NK-92 treated with Interleukin-12 subunit alpha and Interleukin-12 subunit beta, amount 100 ng/mL, for 24 hours (cell line): Measurements from ENCODE around the gene ODAPH.

ENCODE experiments used
- DNase-seq: peaks from one replicate; lab custom pipeline; 2025; lab: John Stamatoyannopoulos, UW

Gene ODAPH

DNA sequence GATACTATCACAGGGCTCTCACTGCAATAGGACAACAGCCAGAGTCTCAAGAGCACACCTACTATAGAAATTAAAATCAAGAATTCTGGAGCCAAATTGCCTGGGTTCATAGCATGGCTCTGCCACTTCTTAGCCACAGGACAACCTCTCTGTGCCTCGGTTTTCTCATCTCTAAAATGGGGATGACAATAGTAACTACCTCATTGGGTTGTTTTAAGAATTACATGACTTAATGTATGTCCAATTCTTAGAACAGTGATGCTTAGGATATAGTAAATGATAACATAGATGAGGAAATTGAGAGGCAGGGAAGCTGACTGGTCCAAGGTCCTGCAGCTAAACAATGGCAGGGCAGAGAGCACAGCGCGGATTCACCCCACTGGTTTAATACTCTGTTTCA is 11.0 kb upstream of the ODAPH start:
- no peak for DNase-seq

DNA sequence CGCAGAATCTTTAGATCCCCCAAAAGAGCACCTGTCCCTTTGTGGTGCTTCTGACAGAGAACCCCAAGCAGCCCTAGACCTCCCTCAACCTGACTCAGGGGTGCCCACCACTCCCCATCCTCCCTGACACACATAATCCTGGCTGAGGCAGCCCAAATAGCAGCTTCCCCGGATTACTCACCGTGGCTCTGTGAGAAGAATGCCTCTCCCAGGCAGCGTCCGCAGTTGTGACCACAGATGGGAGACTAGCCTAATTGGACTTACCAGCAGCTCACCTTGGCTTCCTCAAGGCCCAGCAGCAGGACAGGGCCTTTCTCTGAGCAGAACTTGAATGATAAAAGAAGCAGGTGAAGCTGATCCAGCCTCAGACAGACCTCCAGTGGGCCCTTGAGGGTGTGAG is 10.3 kb upstream of the ODAPH start:
- no peak for DNase-seq

DNA sequence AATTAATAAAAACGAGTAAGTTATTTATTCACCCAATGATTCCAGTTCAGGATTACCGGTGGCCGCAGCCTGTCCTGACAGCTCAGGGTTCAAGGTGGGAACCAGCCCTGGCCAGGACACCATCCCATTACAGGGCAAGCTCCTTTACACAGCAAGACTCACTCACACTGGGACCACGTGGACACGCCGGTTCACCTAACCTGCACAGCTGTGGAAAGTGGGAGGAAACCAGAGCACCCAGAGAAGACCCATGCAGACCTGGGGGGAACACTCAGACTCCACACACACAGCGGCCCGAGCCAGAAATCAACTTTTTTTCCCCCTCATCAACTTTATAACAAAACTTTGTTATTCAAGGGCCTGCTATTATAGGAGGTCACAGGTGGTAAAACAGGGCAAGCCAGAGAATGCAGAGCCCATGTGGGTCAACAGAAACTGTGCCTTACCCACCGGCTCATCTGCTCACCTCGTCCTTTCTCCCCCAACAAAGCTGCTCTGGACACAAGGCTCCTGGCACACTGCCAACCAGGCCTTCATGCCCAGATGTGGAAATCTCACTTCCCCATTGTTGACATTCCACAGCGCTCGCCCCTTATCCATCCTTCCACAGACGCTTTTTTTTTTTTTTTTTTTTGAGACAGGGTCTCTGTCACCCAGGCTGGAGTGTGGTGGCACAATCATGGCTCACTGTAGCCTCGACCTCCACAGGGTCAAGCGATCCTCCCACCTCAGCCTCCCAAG is 8.0 kb upstream of the ODAPH start:
- DNase-seq = no peak

DNA sequence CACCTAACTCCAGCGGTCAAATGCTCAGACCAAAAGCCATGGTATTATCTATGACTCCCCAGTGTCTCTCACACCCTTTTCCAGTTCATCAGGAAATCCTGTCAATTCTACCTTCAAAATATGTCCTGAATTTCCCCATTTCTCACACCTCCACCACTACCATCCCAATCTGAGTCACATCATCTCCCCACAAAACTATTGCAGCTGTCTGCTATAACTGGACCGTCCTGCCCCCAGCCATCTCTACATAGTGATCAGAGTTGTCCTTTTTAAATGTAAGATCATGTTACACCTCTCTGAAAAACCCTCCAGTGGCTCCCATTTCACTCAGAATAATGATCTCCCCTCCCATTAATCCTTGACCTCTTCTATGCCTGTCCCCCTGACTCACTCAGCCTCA is 6.8 kb upstream of the ODAPH start:
- DNase-seq = no peak

DNA sequence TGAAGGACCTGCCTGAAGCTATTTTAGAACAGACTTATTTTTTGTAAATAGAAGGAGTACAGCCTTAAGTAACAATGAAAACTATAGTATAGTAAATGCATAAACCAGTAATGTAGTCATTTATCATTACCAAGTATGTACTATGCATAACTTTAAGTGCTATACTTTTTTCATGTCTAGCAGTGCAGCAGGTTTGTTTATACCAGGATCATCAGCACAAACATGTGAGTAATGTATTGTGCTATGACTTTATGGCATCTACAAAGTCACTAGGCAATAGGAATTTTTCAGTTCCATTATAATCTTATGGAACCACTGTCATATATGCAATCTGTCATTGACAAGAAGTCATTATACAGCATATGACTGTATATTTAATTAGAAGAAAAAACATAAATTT is 3.4 kb upstream of the ODAPH start:
- DNase-seq = no peak

DNA sequence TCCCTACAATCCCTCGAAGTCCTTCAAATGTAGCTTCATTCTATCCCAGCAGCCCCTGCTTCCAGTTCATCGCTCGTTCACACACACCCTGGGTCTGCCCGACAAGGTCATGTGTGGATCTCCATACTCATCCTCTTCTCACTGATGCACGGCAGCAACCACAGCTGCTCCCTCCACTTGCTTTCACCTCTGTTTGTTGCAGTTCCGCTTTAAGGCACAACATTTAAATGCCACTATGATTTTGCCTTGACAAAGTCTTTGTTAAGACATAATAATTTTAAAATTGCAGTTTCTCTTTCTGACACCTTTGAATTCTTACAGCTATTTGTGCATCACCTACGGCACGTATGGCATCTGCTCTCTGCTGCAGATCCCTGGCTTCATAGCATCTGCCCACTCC is 1.8 kb downstream of the ODAPH start:
- DNase-seq = no peak

DNA sequence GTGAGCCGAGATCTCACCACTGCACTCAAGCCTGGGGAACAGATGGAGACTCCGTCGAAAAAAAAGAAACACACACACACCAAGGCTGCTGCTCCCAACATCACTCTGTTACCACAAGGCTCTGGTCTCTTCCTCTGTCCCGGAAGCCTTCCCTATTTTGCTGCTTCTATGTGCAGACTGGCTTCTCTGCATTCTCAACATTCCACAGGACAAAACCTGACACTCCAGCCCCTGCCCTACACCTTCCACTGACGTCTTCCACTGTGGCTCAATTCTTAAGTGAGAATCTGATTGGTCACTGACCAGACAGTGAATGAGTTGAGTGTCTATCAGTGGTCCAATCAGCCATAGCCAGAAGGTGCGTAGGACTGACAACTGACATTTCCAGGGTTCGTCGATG is 5.9 kb downstream of the ODAPH start:
- no peak for DNase-seq

DNA sequence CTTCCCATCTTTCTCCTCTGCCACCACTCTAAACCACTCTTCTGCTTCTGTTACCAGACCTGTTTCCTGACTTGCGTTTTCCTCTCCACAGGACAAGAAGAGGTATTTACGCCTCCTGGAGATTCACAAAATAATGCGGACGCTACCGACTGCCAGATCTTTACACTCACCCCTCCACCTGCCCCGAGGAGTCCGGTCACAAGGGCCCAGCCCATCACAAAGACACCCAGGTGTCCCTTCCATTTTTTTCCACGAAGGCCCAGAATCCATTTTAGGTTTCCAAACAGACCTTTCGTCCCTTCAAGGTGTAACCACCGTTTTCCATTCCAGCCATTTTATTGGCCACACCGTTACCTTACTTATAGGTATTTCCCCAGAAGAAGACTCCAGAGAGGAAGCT is 8.2 kb downstream of the ODAPH start:
- DNase-seq = no peak

DNA sequence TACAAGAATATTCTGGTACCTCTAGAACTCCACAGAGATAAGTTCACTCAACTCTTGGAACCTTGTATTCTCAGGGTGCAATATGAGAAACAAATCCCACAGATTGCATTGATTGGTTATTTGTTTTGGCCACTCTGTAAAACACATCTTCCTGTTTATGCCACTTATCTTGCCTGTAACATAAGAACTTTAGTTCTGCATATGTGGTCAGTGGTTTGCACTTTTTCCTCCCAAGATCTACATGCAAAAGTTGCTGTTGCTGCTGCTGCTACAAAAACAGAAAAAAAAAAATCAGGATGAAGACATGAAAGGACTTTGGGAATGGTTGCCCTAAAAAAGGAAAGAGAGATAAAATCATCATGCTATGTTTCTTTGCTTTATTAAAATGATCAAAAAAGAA is 9.6 kb downstream of the ODAPH start:
- DNase-seq = no peak

DNA sequence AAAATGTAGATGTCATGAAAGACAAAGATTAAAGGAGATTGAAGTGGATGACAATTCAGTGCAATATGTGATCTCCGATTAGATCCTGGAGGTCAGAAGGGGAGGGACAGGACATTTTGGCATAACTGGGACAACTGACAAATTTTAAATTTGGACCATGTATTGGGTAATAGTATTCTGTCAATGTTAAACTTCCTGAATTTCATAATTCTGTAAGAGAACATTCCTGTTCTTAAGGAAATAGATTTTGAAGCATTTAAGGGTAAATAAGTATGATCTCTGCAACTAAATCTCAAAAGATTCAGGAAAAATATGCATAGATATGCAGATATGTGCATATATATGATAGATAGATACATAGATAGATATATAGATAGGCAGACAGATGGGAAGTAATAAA is 11.0 kb downstream of the ODAPH start:
- no peak for DNase-seq

DNA sequence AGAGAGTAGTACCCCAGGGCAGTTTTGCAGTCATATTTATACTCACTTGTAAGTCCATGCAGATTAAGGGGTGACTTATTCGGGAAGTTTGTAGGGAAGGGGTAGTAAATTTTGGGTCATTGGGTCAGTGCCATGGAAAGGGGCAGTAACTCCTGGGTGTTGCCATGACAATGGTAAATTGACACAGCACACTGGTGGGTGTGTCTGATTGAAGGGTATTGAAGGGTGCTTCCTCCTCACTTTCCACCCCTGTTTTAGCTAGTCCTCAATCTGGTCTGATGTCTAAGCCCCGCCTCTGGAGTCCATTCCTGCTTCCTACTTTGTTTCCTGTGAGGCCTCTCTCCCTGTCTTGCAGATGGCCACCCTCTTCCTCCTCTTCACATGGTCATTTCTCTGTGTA is 11.9 kb downstream of the ODAPH start:
- DNase-seq = no peak

DNA sequence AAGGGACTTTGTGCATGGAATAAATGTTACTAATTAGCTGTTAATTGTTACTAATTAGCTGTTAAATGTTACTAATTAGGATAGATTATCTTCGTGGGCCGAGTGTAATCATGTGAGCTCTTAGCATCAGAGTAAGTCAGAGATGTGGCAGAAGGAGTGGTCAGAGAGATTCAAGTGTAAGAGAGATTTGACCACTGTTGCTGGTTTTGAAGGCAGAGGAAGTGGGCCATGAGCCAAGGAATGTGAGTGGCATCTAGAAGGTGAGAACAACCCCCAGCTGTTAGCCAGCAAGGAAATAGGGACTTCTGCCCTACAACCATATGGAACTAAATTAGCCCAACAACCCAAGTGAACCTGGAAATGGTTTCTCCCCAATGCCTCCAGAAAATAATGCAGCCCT is 28.2 kb downstream of the ODAPH start:
- no peak for DNase-seq

DNA sequence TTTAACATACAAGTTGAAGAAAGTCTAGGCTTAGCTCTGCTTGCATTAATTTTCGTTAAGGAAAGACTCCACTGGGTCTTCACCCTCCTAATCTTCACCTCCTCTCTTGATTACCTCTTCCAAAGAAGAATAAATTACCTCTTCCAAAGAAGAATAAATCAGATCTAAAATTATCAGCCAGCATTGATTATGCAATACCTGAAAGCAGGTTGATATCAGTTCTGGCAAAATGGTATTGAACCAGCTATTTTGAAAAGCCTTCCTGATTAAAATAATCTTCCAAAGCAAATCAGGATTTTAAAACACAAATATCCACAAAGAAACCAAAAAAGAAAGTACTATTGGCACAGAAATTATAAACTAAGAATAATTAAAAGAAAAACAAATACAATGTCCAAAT is 37.5 kb downstream of the ODAPH start:
- DNase-seq = no peak

DNA sequence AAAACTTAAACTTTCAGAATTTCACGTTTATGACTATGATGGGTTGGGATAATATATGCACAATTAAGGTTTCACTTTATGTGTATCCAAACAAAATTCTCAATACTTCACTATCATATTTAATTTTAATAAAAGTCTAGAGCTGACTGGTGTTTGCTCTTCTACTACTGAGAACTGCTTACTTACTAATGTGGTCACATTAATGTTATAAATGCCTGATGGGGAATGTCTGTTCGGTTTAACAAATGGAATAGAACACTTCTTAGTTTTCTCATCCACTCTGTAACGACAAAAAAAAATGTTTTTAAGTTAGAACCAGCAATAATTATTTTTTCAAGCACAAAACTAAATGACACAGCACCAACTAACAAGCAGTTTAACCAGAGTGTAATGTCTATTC is 40.2 kb downstream of the ODAPH start:
- no peak for DNase-seq

DNA sequence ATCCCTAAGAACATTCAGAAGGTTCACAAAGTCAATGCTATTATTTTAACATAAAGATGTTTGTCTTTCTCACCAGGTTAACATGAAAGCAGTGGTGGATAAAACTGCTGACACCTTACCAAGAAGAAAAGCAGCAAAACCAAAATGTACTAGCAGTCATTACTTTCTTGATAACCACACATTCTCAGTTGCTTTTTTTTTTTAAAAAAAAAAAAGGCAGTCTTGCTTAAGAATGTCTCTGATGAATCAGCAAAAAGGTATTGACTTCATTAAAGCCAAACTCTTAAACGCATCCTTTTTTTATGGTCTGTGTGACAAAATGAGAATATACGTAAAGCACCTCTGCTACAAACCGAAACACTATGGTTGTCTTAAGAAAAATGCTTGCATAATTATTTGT is 42.5 kb downstream of the ODAPH start:
- no peak for DNase-seq

DNA sequence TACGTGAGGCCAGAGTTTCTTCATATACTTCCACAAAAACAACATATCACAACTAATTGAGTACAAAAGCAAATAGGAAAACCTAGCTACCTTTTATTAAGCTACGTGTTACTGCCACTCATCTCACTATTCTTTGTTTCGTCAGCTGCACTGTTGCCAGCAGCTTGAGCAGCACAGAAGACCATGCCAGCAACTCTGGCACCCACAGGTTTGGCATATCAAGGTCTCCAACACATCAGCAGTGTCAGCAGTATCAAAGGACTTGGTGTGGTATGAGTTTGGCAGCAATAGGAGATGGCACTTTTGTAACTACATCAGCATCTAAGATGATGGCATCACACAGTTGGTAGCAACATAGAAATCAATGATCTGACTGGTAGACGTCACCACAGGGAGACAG is 43.8 kb downstream of the ODAPH start:
- no peak for DNase-seq

DNA sequence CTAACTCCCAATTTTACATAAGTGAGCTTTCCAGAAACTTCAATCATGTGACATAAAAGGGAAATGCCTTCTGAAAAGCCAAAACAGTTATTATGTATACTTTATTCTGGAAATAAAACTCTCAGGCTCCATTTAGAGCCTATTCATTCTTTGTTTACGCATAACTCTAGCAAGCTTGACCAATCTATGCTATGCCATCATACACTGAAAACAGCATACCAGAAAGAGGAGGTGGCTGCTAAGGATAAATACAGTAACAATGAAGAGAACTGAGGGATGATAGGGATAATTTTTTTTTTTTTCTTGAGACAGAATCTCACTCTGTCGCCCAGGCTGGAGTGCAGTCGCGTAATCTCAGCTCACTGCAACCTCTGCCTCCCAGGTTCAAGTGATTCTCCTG is 50.1 kb downstream of the ODAPH start:
- no peak for DNase-seq

DNA sequence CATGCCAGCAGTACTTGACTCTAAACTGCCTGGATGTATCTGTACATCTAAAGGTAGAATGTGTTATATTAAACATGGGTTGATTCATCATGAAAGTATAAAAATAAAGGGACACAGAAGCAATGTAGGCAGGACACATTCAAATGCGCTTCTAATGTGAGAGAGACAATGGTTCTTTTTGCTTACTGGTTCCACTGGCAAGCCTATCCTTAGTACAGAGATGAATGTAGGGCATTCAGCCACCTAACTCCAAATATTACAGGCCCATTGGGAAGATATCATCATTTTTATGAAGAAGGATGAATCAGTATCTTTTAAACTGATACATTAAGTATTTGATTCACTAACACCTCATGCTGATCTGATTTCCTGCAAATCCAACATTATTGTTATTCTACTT is 56.4 kb downstream of the ODAPH start:
- no peak for DNase-seq
